HepG2 (cell line): Measurements from ENCODE around the gene SQSTM1. TPM values are rescaled to one million over a fixed set of nuclear protein-coding genes. Genes with fewer than 3 reads are reported as not detected.

Experiments
- ARNT2 ChIP-seq: sonication (generic); formaldehyde crosslinking; IDR thresholded peaks from 2 replicates; pipeline ENCODE4 v1.8.0; 2022; ENCODE audit warnings: mild to moderate bottlenecking, low read depth, missing genetic modification reagents, moderate library complexity
- FIP1L1 ChIP-seq: fragments of 200-400 bp; formaldehyde crosslinking; IDR thresholded peaks from 2 replicates; pipeline ENCODE4 v1.6.1; 2018; ENCODE audit warnings: low read depth, mild to moderate bottlenecking, low read length, moderate library complexity, borderline replicate concordance; ENCODE audit not compliant: insufficient read depth
- MYNN ChIP-seq: sonication (generic); formaldehyde crosslinking; IDR thresholded peaks from 2 replicates; pipeline ENCODE4 v1.4.0; 2020; ENCODE audit warnings: mild to moderate bottlenecking, low read depth, missing genetic modification reagents
- ONECUT2 ChIP-seq: sonication (generic); formaldehyde crosslinking; IDR thresholded peaks from 2 replicates; pipeline ENCODE4 v1.4.0; 2020; ENCODE audit warnings: missing genetic modification reagents
- PHB2 ChIP-seq: fragments of 450-650 bp; IDR thresholded peaks from 2 replicates; pipeline ENCODE4 v1.6.1; 2018; ENCODE audit not compliant: partially characterized antibody
- RFXAP ChIP-seq: sonication (generic); formaldehyde crosslinking; IDR thresholded peaks from 2 replicates; pipeline ENCODE4 v1.4.0; 2020; ENCODE audit warnings: missing genetic modification reagents, borderline replicate concordance
- SMAD1 ChIP-seq: sonication (generic); formaldehyde crosslinking; IDR thresholded peaks from 2 replicates; pipeline ENCODE4 v1.4.0; 2020; ENCODE audit warnings: missing genetic modification reagents, low read depth, mild to moderate bottlenecking, borderline replicate concordance
- SOX13 ChIP-seq, 3 experiments: fragments of 450-650 bp in 1 of 3; sonication (generic) in 1 of 3; formaldehyde crosslinking in 1 of 3; IDR thresholded peaks in 2 of 3; conservative IDR thresholded peaks in 1 of 3; 2 replicates each; pipeline versions ENCODE4 v1.5.0 to v1.6.1; 2016 to 2020; ENCODE audit warnings: antibody characterized with exemption in 1 of 3, mild to moderate bottlenecking in 1 of 3, missing compliant biosample characterization in 1 of 3, missing genetic modification reagents in 1 of 3, moderate library complexity in 1 of 3
- SP5 ChIP-seq: IDR thresholded peaks from 2 replicates; pipeline ENCODE4 v1.6.1; 2016; ENCODE audit warnings: low read depth, borderline replicate concordance
- XBP1 ChIP-seq: sonication (generic); formaldehyde crosslinking; IDR thresholded peaks from 2 replicates; pipeline ENCODE4 v1.5.0; 2020; ENCODE audit warnings: missing genetic modification reagents
- ZBED4 ChIP-seq: sonication (generic); formaldehyde crosslinking; IDR thresholded peaks from 2 replicates; pipeline ENCODE4 v1.4.0; 2020; ENCODE audit warnings: missing genetic modification reagents, borderline replicate concordance
- ZBTB4 ChIP-seq: sonication (generic); formaldehyde crosslinking; IDR thresholded peaks from 2 replicates; pipeline ENCODE4 v1.4.0; 2020; ENCODE audit warnings: missing genetic modification reagents, mild to moderate bottlenecking, borderline replicate concordance
- ZFP41 ChIP-seq: sonication (generic); formaldehyde crosslinking; IDR thresholded peaks from 2 replicates; pipeline ENCODE4 v1.4.0; 2020; ENCODE audit warnings: mild to moderate bottlenecking, missing genetic modification reagents, borderline replicate concordance
- ZNF333 ChIP-seq: sonication (generic); formaldehyde crosslinking; IDR thresholded peaks from 2 replicates; pipeline ENCODE4 v1.4.0; 2020; ENCODE audit warnings: mild to moderate bottlenecking, missing genetic modification reagents, borderline replicate concordance
- ZNF33A ChIP-seq: sonication (generic); formaldehyde crosslinking; IDR thresholded peaks from 2 replicates; pipeline ENCODE4 v1.5.1; 2020; ENCODE audit warnings: missing genetic modification reagents, mild to moderate bottlenecking, moderate library complexity, borderline replicate concordance
- ZNF431 ChIP-seq: sonication (generic); formaldehyde crosslinking; IDR thresholded peaks from 2 replicates; pipeline ENCODE4 v1.9.0; 2022; ENCODE audit warnings: missing genetic modification reagents, low read depth, mild to moderate bottlenecking, borderline replicate concordance
- ZNF720 ChIP-seq: sonication (generic); formaldehyde crosslinking; IDR thresholded peaks from 2 replicates; pipeline ENCODE4 v1.4.0; 2020; ENCODE audit warnings: missing genetic modification reagents
- ZNF737 ChIP-seq: sonication (generic); formaldehyde crosslinking; IDR thresholded peaks from 2 replicates; pipeline ENCODE4 v1.5.0; 2020; ENCODE audit warnings: missing genetic modification reagents, mild to moderate bottlenecking, borderline replicate concordance
- ZNF782 ChIP-seq: sonication (generic); formaldehyde crosslinking; IDR thresholded peaks from 2 replicates; pipeline ENCODE4 v1.4.0; 2020; ENCODE audit warnings: missing genetic modification reagents, mild to moderate bottlenecking, borderline replicate concordance
- polyA plus RNA-seq, 8 experiments: library from polyadenylated mRNA; depleted of rRNA in 3 of 8; stranded (reverse) in 7 of 8; unstranded in 1 of 8; fragments of >200 nt; fragmentation: Illumina TruSeq in 4 of 8; extraction: Trizol in 4 of 8; gene quantifications; 2 replicates each; pipeline versions ENCODE4 v1.2.1 to v1.2.3, GENCODE V29; 2011 to 2016; ENCODE audit warnings: low read depth in 4 of 8, missing spikeins in 1 of 8, mixed read lengths in 1 of 8; ENCODE audit not compliant: insufficient read depth in 1 of 8
- total RNA-seq, 5 experiments: library from RNA; depleted of rRNA; stranded (reverse); fragments of >200 nt; fragmentation: Illumina TruSeq; extraction: Trizol; gene quantifications; 2 replicates each; pipeline ENCODE4 v1.2.3, GENCODE V29; 2016; ENCODE audit warnings: low read depth in 1 of 5

SQSTM1 gene
- total and polyA plus RNA-seq, 2 of the 13 experiments (the other 11 are each of a cell fraction or from before 2014, with no cell fraction given) = 90.9 to 160 TPM

GRCh38 chr5:179819296-179820126 lies 1.2 kb upstream of the SQSTM1 start (continued):
- TF ChIP-seq ZFP41 (no peak), ZNF333 (CRISPR knock-in tag) (no peak), SMAD1 (no peak), ZNF782 (0 out of 2 replicates have a peak, but pooled peaks have one; percentile 3), ZNF431 (CRISPR knock-in tag) (no peak), ZNF33A (CRISPR knock-in tag) (no peak), FIP1L1 (0 out of 2 replicates have a peak, but pooled peaks have one; percentile 79), ARNT2 (CRISPR knock-in tag) (0 out of 2 replicates have a peak, but pooled peaks have one; percentile 22), ZBED4 (CRISPR knock-in tag) (0 out of 2 replicates have a peak, but pooled peaks have one; percentile 66), MYNN (CRISPR knock-in tag) (no peak), SOX13 (IDR thresholded peaks at IDR 0.05) (no peak), SOX13 (CRISPR knock-in tag; conservative IDR thresholded peaks at IDR 0.05 in 1 of 2, IDR thresholded peaks at IDR 0.05 in 1 of 2) (peak in 1 of 2 experiments; percentile 42; a peak in 1 of 4 replicates), SP5 (CRISPR knock-in tag) (no peak), ZBTB4 (CRISPR knock-in tag) (no peak), ZNF720 (CRISPR knock-in tag) (no peak), ONECUT2 (CRISPR knock-in tag) (no peak), PHB2 (no peak), ZNF737 (CRISPR knock-in tag) (no peak), XBP1 (CRISPR knock-in tag) (no peak; the same call in 1 of the 2 replicates), RFXAP (CRISPR knock-in tag) (peak; percentile 24; the same call in 1 of the 2 replicates)
